Stimulated activated CD4-positive, alpha-beta T cell treated with anti-CD3 and anti-CD28 coated beads, Interleukin-2, amount 100 ng/mL, for 48 hours (primary cell): ENCODE data around the gene MYADML2.
"Not testable (repeated sequence)": the region's sequence is repeated elsewhere in the genome, so short reads cannot be mapped to it uniquely, and the experiment has no call there.

ENCODE experiments used
- DNase-seq, 2 donors: peaks; one replicate each; pipeline ENCODE4 v3.0.0-alpha.2; 2020

Gene MYADML2

GRCh38 chr17:81958633-81959342 is 11.8 kb upstream of the MYADML2 start:
- DNase-seq: no peak

- DNase-seq: no peak
These were observed 10.8 kb upstream of the MYADML2 start for GRCh38 chr17:81957691-81958432.

DNA sequence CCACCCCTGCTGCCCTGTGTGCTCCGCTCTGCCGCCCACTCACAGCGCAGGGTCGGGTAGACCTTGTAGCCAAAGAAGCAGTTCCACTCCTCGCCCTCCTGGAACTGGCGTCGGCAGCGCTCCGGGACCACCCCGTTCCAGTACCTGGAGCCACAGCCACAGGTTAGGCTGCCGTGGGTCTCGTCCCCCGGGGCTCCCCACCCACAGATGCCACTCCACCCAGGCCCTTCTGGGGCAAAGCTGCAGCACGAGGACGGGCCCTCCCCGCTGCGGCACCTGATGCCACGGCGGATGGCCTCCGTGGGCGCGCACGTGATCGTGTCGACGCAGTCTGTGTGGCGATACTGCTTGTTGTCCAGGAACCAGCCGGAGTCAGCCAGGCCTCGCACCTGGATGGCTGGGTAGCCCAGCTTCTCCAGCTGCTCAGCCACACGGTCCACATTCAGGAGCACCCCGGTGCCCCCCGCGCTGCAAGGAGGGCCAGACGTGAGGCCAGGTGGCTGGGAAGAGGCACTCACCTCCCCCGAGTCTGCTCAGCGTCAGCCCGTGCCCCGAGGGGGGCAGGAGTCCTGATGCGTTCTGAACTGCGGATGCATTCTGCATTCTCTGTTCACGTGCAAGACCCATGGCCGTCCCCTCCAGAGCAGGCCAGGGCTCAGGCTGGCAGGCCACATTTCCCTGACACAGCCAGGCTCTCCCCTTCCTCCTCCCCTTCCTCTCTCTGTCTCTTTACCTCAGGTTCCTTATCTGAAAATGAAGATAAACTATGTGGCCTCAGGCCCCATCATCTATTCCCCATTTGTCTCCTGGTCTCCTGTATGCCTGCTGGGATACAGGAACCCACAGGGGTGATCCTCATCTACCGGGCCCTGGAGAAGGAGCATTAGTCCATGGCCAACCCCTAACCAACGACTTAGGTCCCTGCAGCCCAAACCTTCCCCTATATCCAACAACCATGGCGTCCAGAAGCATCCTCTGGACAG is 9.9 kb upstream of the MYADML2 start:
- no peak for DNase-seq

- DNase-seq: no peak
These were observed 8.9 kb upstream of the MYADML2 start for GRCh38 chr17:81955756-81956544.

GRCh38 chr17:81955058-81955681 is 8.1 kb upstream of the MYADML2 start:
- DNase-seq: no peak

GRCh38 chr17:81954131-81955057 is 7.4 kb upstream of the MYADML2 start:
- no peak for DNase-seq

- DNase-seq: not testable (repeated sequence)
These were observed 6.4 kb upstream of the MYADML2 start for GRCh38 chr17:81953443-81953842.

GRCh38 chr17:81952792-81953228 is 5.8 kb upstream of the MYADML2 start:
- DNase-seq: no peak

GRCh38 chr17:81951785-81952684 is 5.0 kb upstream of the MYADML2 start:
- no peak for DNase-seq

- DNase-seq: no peak
These were observed 3.5 kb upstream of the MYADML2 start for GRCh38 chr17:81950501-81950900.

GRCh38 chr17:81948635-81949378 is 1.8 kb upstream of the MYADML2 start:
- DNase-seq: no peak

GRCh38 chr17:81944858-81945257 is 2.2 kb downstream of the MYADML2 start:
- DNase-seq: no peak

- DNase-seq: no peak
These were observed 4.9 kb downstream of the MYADML2 start for GRCh38 chr17:81942167-81942553.

DNA sequence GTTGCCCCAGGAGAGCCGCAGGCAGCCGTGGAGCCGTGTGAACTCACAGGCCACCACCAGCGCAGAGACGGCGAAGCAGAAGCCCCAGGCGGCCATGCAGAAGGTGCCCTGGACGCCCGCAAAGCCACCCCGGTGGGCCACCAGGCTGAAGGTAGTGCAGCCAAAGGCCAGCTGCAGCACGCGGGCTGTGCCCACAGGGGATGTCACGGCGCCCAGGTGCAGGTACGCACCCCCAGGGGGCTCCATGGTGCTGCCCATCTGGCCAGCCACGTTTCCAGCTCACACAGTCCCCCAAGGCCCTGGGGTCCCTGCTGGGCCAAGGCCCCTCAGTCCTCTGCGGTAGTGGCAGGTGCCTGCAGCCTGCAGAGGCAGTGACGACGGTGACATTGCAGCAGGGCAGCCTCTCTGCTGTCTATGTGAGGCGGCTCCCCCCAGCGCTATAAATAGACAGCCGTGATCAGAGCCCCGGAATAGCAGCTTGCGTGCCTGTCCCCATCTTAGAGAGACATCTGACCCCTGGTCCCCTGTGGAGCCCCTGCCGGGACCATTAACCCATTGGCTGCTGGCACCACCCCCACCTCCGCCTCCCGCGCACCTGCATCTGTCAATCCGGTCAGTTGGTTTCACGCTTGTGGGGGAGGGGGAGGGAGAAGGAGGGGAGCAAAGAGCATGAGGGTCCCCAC is 5.4 kb downstream of the MYADML2 start:
- DNase-seq: no peak

- DNase-seq: no peak
These were observed 6.2 kb downstream of the MYADML2 start for GRCh38 chr17:81940538-81941483.

GRCh38 chr17:81939881-81940385 is 7.1 kb downstream of the MYADML2 start:
- no peak for DNase-seq

DNA sequence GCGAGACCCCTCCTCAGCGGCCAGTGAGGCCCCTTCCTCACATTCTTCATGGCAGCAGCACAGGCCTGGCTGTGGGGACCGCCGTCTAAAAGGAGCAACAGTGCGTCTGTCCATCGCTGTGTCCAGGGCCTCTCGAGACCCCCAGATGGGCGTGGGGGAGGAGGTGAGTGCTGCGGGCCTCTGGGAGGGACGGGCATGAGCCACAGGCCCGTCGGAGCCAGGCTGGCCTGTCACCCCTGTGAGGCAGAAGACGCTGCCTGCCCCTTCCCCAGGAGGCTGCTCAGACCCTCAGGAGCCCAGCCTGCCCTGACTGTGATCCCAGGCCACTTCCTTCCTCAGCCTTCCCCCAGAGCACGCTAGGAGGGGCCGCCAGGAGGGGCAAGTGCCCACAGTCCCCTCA is 7.8 kb downstream of the MYADML2 start:
- no peak for DNase-seq
